Measurements from ENCODE around the gene HBS1L. TPM values are rescaled to one million over a fixed set of nuclear protein-coding genes. Genes with fewer than 3 reads are reported as not detected.

Gene HBS1L
- total and polyA plus RNA-seq, 2 of the 4 experiments (the other 2 are of a cell fraction): 45.1 to 120 TPM

- H3K23ac ChIP-seq (ENCODE audit: low read depth, low read length): no peak overlapping the region
- H2AFZ ChIP-seq (replicated peaks; ENCODE audit: low read length, poor library complexity): no peak overlapping the region
- in situ Hi-C loops (cut with MboI; ENCODE audit: low sequenced_read_pairs): no loop called here
- no peak overlapping the region for H2BK120ac ChIP-seq (ENCODE audit: low read depth, low read length)
- BruUV-seq (replicated peaks): no TSS peak
- no peak overlapping the region for H2BK15ac ChIP-seq (ENCODE audit: low read depth, low read length)
- intact Hi-C loops (cut with micrococcal nuclease): no loop called here
- H3K56ac ChIP-seq (ENCODE audit: extremely low read depth, insufficient read depth, low read length): no peak overlapping the region
- no peak for DNase-seq
- no CpG with 5 or more reads among the region's 1 CpG for WGBS, 2 experiments (ENCODE audit: extremely low coverage in 2 of 2, insufficient read length in 1 of 2)
- no peak overlapping the region for H4K91ac ChIP-seq (ENCODE audit: insufficient read depth, low read depth, low read length)
- no peak overlapping the region for H3K4ac ChIP-seq (ENCODE audit: low read depth, low read length)
- H3K27me3 ChIP-seq (ENCODE audit: control insufficient read depth, insufficient read depth, low read length): no peaks in the 10 kb centered on the region
- peaks cover 6% of the 10 kb centered on the region; the same call in 1 of the 2 replicates for H3K4me1 ChIP-seq (ENCODE audit: control insufficient read depth, insufficient read depth, low read length)
- H3K9ac ChIP-seq (ENCODE audit: low read depth, low read length): no peak overlapping the region
- no peak overlapping the region for H4K8ac ChIP-seq (ENCODE audit: low read depth in 2 of 2, low read length in 2 of 2)
- no peak overlapping the region for H4K5ac ChIP-seq (ENCODE audit: low read depth, low read length)
- ChIA-PET CTCF (interaction anchor here (0.6 kb wide), 1 partner anchor 1058 kb away, joined by 6 read pairs; no protein-coding TSS in a partner anchor), POLR2A (ENCODE audit: unreplicated experiment) (no interaction called here)
- no peak for ATAC-seq (ENCODE audit: low read depth)
- H4K20me1 ChIP-seq (ENCODE audit: insufficient read depth, low read length): no peaks in the 10 kb centered on the region; the same call in 1 of the 2 replicates
- H3K18ac ChIP-seq (ENCODE audit: low read depth, low read length): no peak overlapping the region
- peaks cover 7% of the 10 kb centered on the region; the same call in 1 of the 2 replicates for H3K9me1 ChIP-seq (ENCODE audit: insufficient read depth, low read length)
- H3K36me3 ChIP-seq (ENCODE audit: control insufficient read depth, insufficient read depth, low read length): 0 out of 2 replicates have a peak, but pooled peaks cover 1% of the 10 kb centered on the region
- no peak overlapping the region for H3K27ac ChIP-seq (ENCODE audit: insufficient read depth, low read length)
- H3K9me3 ChIP-seq (ENCODE audit: control insufficient read depth, insufficient read depth, low read length): no peaks in the 10 kb centered on the region
- no peak overlapping the region for H2BK20ac ChIP-seq (ENCODE audit: low read depth, low read length)
- H2AK5ac ChIP-seq (ENCODE audit: low read depth, low read length): no peak overlapping the region
- H2BK5ac ChIP-seq (ENCODE audit: low read depth, low read length, poor library complexity, severe bottlenecking): no peak overlapping the region
- dilution Hi-C loops (cut with HindIII; ENCODE audit: low sequenced_read_pairs, unreplicated experiment): no loop called here
- no peak overlapping the region for H3K14ac ChIP-seq (replicated peaks; ENCODE audit: low read depth, low read length)
- TF ChIP-seq MXI1 (IDR thresholded peaks at IDR 0.05; ENCODE audit: borderline replicate concordance, low read depth, low read length) (no peak), RCOR1 (IDR thresholded peaks at IDR 0.05; ENCODE audit: insufficient replicate concordance, low read length) (no peak), RAD21 (IDR thresholded peaks at IDR 0.05; ENCODE audit: low read length) (no peak), POLR2A (IDR thresholded peaks at IDR 0.05; ENCODE audit: low read depth, low read length) (no peak), CTCF (conservative IDR thresholded peaks at IDR 0.05; ENCODE audit: low read depth, low read length) (no peak), USF2 (IDR thresholded peaks at IDR 0.05; ENCODE audit: low read depth, low read length) (no peak)
- H2AK9ac ChIP-seq (replicated peaks; ENCODE audit: low read depth, low read length, poor library complexity): no peak overlapping the region
- H3K4me3 ChIP-seq (ENCODE audit: insufficient read depth, low read depth, low read length): no peak overlapping the region
- peaks cover 13 to 26% of the 10 kb centered on the region in 2 experiments for H3K79me1 ChIP-seq (ENCODE audit: low read depth in 1 of 2, low read length in 2 of 2)
- H3K4me2 ChIP-seq (ENCODE audit: low read depth, low read length): no peak overlapping the region
These were observed 45.7 kb downstream of the HBS1L start for GRCh38 chr6:135008941-135009290.

Measured in IMR-90 (cell line).